H1 (cell line): ENCODE results near the gene IQSEC3. TPM values are rescaled to one million over a fixed set of nuclear protein-coding genes. Genes with fewer than 3 reads are reported as not detected.

Source experiments
- CTCF ChIA-PET: fragments of 300-600 bp; sonication (Branson Sonifier 250); formaldehyde crosslinking; loops from one replicate; lab custom pipeline; 2021; ENCODE audit not compliant: partially characterized antibody; lab: Charles Lee
- POLR2A ChIA-PET: fragments of 300-600 bp; sonication (Branson Sonifier 250); formaldehyde crosslinking; loops from one replicate; lab custom pipeline; 2021; ENCODE audit warnings: inconsistent platforms; ENCODE audit not compliant: partially characterized antibody; lab: Charles Lee
- DNase-seq, 2 experiments: peaks; one replicate each; pipeline versions ENCODE4 v3.0.0 to v3.0.0-alpha.2; 2010 to 2022; ENCODE audit warnings: low spot score in 2 of 2, low read depth in 1 of 2, mixed read lengths in 1 of 2
- FAIRE-seq: peaks from 2 replicates; lab custom pipeline; 2011; peaks lifted over from hg19 to GRCh38; lab: Jason Lieb, UNC
- H2AFZ ChIP-seq: 2 replicates; pipeline ENCODE4 v1.8.1; 2012; ENCODE audit warnings: low read length, inconsistent platforms
- H2AK5ac ChIP-seq: 2 replicates; pipeline ENCODE4 v1.6.1; 2013; ENCODE audit warnings: low read depth, low read length
- H2BK120ac ChIP-seq: replicated peaks from 2 replicates; pipeline ENCODE3; 2013; ENCODE audit warnings: low read depth, low read length, inconsistent platforms
- H2BK12ac ChIP-seq: 2 replicates; pipeline ENCODE4 v1.6.1; 2013; ENCODE audit warnings: low read depth, low read length
- H2BK15ac ChIP-seq: 2 replicates; pipeline ENCODE4 v1.6.1; 2013; ENCODE audit warnings: low read length
- H2BK20ac ChIP-seq: 2 replicates; pipeline ENCODE4 v1.6.1; 2013; ENCODE audit warnings: low read length
- H2BK5ac ChIP-seq: 2 replicates; pipeline ENCODE4 v1.6.1; 2013; ENCODE audit warnings: low read depth, low read length
- H3K14ac ChIP-seq: 2 replicates; pipeline ENCODE4 v1.6.1; 2013; ENCODE audit warnings: inconsistent platforms; ENCODE audit not compliant: insufficient read length
- H3K18ac ChIP-seq: 2 replicates; pipeline ENCODE4 v1.6.1; 2013; ENCODE audit warnings: low read length; ENCODE audit errors: extremely low read depth
- H3K23ac ChIP-seq: 2 replicates; pipeline ENCODE4 v1.6.1; 2013; ENCODE audit warnings: inconsistent platforms; ENCODE audit not compliant: insufficient read length
- H3K23me2 ChIP-seq: 2 replicates; pipeline ENCODE4 v1.6.1; 2013; ENCODE audit warnings: low read depth, low read length
- H3K27ac ChIP-seq: 2 replicates; pipeline ENCODE4 v1.6.1; 2011; ENCODE audit warnings: low read depth, low read length, inconsistent platforms
- H3K27me3 ChIP-seq, 4 experiments: replicated peaks in 1 of 4; 1 replicate in 1 of 4; 2 replicates in 3 of 4; pipeline versions ENCODE4 v1.6.1 to v1.8.1; 2011 to 2013; ENCODE audit warnings: low read length in 3 of 4, mild to moderate bottlenecking in 3 of 4, inconsistent platforms in 2 of 4, mixed read lengths in 2 of 4, moderate library complexity in 1 of 4; ENCODE audit not compliant: control insufficient read depth in 3 of 4, insufficient read depth in 3 of 4; ENCODE audit errors: extremely low read depth in 1 of 4
- H3K36me3 ChIP-seq, 4 experiments: 2 replicates each; pipeline versions ENCODE4 v1.6.1 to v1.8.1; 2011 to 2013; ENCODE audit warnings: mild to moderate bottlenecking in 4 of 4, low read length in 3 of 4, moderate library complexity in 2 of 4, control low read depth in 1 of 4, inconsistent platforms in 1 of 4; ENCODE audit not compliant: insufficient read depth in 4 of 4, control insufficient read depth in 2 of 4
- H3K4ac ChIP-seq: replicated peaks from 2 replicates; pipeline ENCODE3; 2013; ENCODE audit warnings: low read length, low read depth, mixed read lengths, inconsistent platforms; ENCODE audit not compliant: insufficient read length
- H3K4me1 ChIP-seq, 4 experiments: replicated peaks in 1 of 4; 1 replicate in 1 of 4; 2 replicates in 3 of 4; pipeline versions ENCODE4 v1.6.1 to v1.8.1; 2011 to 2013; ENCODE audit warnings: low read length in 3 of 4, inconsistent platforms in 2 of 4, mixed read lengths in 1 of 4; ENCODE audit not compliant: insufficient read depth in 4 of 4, control insufficient read depth in 3 of 4
- H3K4me2 ChIP-seq, 2 experiments: 2 replicates each; pipeline versions ENCODE4 v1.6.1 to v1.8.1; 2011 to 2013; ENCODE audit warnings: low read depth in 2 of 2, low read length in 2 of 2, control low read depth in 1 of 2, inconsistent platforms in 1 of 2, mild to moderate bottlenecking in 1 of 2; ENCODE audit not compliant: insufficient read depth in 1 of 2
- H3K4me3 ChIP-seq, 4 experiments: fragments of 200-600, 300-600 bp in 1 of 4; sonication (generic), shearing (Covaris generic), sonication (Bioruptor Twin) in 1 of 4; 2 replicates each; pipeline versions ENCODE4 v1.5.1 to v1.8.1; 2011 to 2016; ENCODE audit warnings: low read length in 4 of 4, low read depth in 3 of 4, control low read depth in 2 of 4, inconsistent platforms in 2 of 4, mild to moderate bottlenecking in 2 of 4, mixed read lengths in 1 of 4, moderate library complexity in 1 of 4; ENCODE audit not compliant: insufficient read depth in 2 of 4; ENCODE audit errors: extremely low read depth in 1 of 4
- H3K56ac ChIP-seq: replicated peaks from 2 replicates; pipeline ENCODE3; 2013; ENCODE audit warnings: low read depth, mild to moderate bottlenecking, mixed read lengths, low read length, inconsistent platforms; ENCODE audit not compliant: insufficient read length
- H3K79me1 ChIP-seq: 2 replicates; pipeline ENCODE4 v1.6.1; 2013; ENCODE audit warnings: low read depth, low read length, control low read depth
- H3K79me2 ChIP-seq, 2 experiments: 2 replicates each; pipeline versions ENCODE4 v1.6.1 to v1.8.1; 2012 to 2013; ENCODE audit warnings: low read length in 2 of 2, mild to moderate bottlenecking in 2 of 2, inconsistent platforms in 1 of 2; ENCODE audit not compliant: insufficient read depth in 2 of 2, control insufficient read depth in 1 of 2
- H3K9ac ChIP-seq, 4 experiments: replicated peaks in 1 of 4; 1 replicate in 1 of 4; 2 replicates in 3 of 4; pipeline versions ENCODE4 v1.6.1 to v1.8.1; 2011 to 2013; ENCODE audit warnings: low read depth in 3 of 4, low read length in 3 of 4, control low read depth in 2 of 4, mild to moderate bottlenecking in 2 of 4, moderate library complexity in 2 of 4, inconsistent platforms in 1 of 4; ENCODE audit errors: extremely low read depth in 1 of 4
- H3K9me3 ChIP-seq, 2 experiments: 2 replicates each; pipeline versions ENCODE4 v1.6.1 to v1.8.1; 2012 to 2013; ENCODE audit warnings: mild to moderate bottlenecking in 2 of 2, moderate library complexity in 2 of 2, control low read depth in 1 of 2, inconsistent platforms in 1 of 2, low read depth in 1 of 2, low read length in 1 of 2, mixed read lengths in 1 of 2; ENCODE audit not compliant: insufficient read depth in 2 of 2
- H4K20me1 ChIP-seq, 2 experiments: replicated peaks in 1 of 2; 2 replicates each; pipeline versions ENCODE3 to v1.8.1; 2011 to 2013; ENCODE audit warnings: inconsistent platforms in 2 of 2, low read length in 2 of 2, mild to moderate bottlenecking in 1 of 2; ENCODE audit not compliant: insufficient read depth in 2 of 2, control insufficient read depth in 1 of 2
- H4K5ac ChIP-seq: 2 replicates; pipeline ENCODE4 v1.6.1; 2013; ENCODE audit warnings: low read length, low read depth, mixed read lengths, inconsistent platforms; ENCODE audit not compliant: insufficient read length
- H4K8ac ChIP-seq: 2 replicates; pipeline ENCODE4 v1.8.0; 2013; ENCODE audit warnings: mild to moderate bottlenecking, moderate library complexity, low read length, inconsistent platforms; ENCODE audit not compliant: insufficient read depth; ENCODE audit errors: extremely low read depth
- H4K91ac ChIP-seq: replicated peaks from 2 replicates; pipeline ENCODE3; 2013; ENCODE audit warnings: low read length, mixed read lengths, inconsistent platforms; ENCODE audit not compliant: insufficient read length
- ATF3 ChIP-seq: IDR thresholded peaks from 2 replicates; pipeline ENCODE4 v1.6.1; 2011; ENCODE audit warnings: low read depth, mild to moderate bottlenecking, low read length; ENCODE audit not compliant: insufficient read depth
- POLR2AphosphoS5 ChIP-seq: IDR thresholded peaks from 2 replicates; pipeline ENCODE4 v1.6.1; 2011; ENCODE audit warnings: low read depth, low read length
- WGBS, 2 experiments: shearing (Covaris generic) in 1 of 2; methylation state at CpG; one replicate each; pipeline versions ENCODE4 v1.1.6 to v1.1.7; 2013 to 2015; ENCODE audit warnings: low lambda C conversion rate in 2 of 2, mixed read lengths in 2 of 2, inconsistent platforms in 1 of 2, low coverage in 1 of 2, missing lambda C conversion rate in 1 of 2; ENCODE audit not compliant: insufficient replicate concordance in 2 of 2, insufficient coverage in 1 of 2, insufficient read length in 1 of 2; ENCODE audit errors: extremely low coverage in 1 of 2, missing lambda C conversion rate in 1 of 2; 5-methylcytosine and 5-hydroxymethylcytosine counted together
- polyA plus RNA-seq, 7 experiments: library from polyadenylated mRNA; depleted of rRNA in 3 of 7; stranded (reverse) in 5 of 7; unstranded in 2 of 7; fragments of >200 nt in 5 of 7; fragments of 200-250 nt in 2 of 7; gene quantifications; 1 replicate in 5 of 7; 2 replicates in 1 of 7; 4 replicates in 1 of 7; pipeline versions ENCODE4 v1.2.1 to v1.2.3, GENCODE V29; 2011 to 2013; ENCODE audit warnings: missing spikeins in 2 of 7, mixed read lengths in 2 of 7
- total RNA-seq: library from RNA; stranded (reverse); fragmentation: NEBNext Ultra II Directional; extraction: Animal tissue kit (Norgen Biotek cat#: 25700); gene quantifications from 2 replicates; pipeline ENCODE4 v1.2.1, GENCODE V29; 2021

IQSEC3 gene
- total and polyA plus RNA-seq, 2 of the 8 experiments (the other 6 are each of a cell fraction or from before 2014, with no cell fraction given): 1.2 to 3.1 TPM

- FAIRE-seq: no peak
- Histone ChIP-seq H2BK12ac (no peak overlapping the region), H3K4me3 (no peak overlapping the region), H3K14ac (no peak overlapping the region), H3K18ac (no peak overlapping the region), H3K56ac (no peak overlapping the region), H2BK120ac (no peak overlapping the region), H3K4me2 (no peak overlapping the region), H2AK5ac (no peak overlapping the region), H4K5ac (no peak overlapping the region), H3K23me2 (no peaks in the 10 kb centered on the region), H3K27ac (no peak overlapping the region), H3K4me1 (peaks cover 0 to 10% (median 5%) of the 10 kb centered on the region in 4 experiments; a peak in 5 of 7 replicates), H2BK5ac (no peak overlapping the region), H2BK20ac (no peak overlapping the region), H4K20me1 (no peaks in the 10 kb centered on the region), H3K27me3 (peaks cover 0 to 2% (median 0%) of the 10 kb centered on the region in 4 experiments; a peak in 3 of 7 replicates)
- CTCF ChIA-PET: interaction anchor here (1.1 to 8.6 kb wide), 4 partner anchors 8 to 79 kb away, joined by 3 to 101 read pairs (median 4); no protein-coding TSS in a partner anchor
- POLR2A ChIA-PET: interaction anchor here (1.2 kb wide), 1 partner anchor 26 kb away, joined by 3 read pairs; no protein-coding TSS in a partner anchor
- TF ChIP-seq POLR2AphosphoS5 (no peak), ATF3 (no peak)
- TF ChIP-seq, all 59 proteins: peak for 0
- Histone ChIP-seq H3K9ac (no peak overlapping the region), H3K9me3 (no peaks in the 10 kb centered on the region), H4K8ac (no peak overlapping the region), H4K91ac (no peak overlapping the region), H3K79me2 (no peaks in the 10 kb centered on the region), H3K4ac (no peak overlapping the region), H2AFZ (no peak overlapping the region), H3K36me3 (no peaks in the 10 kb centered on the region), H2BK15ac (no peak overlapping the region), H3K79me1 (no peaks in the 10 kb centered on the region), H3K23ac (no peak overlapping the region)
- WGBS, 2 experiments: 83% methylated on average over 7 of the region's 7 CpGs; no CpG with 5 or more reads in 1 of the 2 experiments
- DNase-seq: peak in 1 of 2 experiments; percentile 23
These were observed 160.8 kb downstream of the IQSEC3 start for GRCh38 chr12:227286-227915.
